GM21515 (cell line): ENCODE results near the gene LOC101059915.
"Not testable (repeated sequence)": the region's sequence is repeated elsewhere in the genome, so short reads cannot be mapped to it uniquely, and the experiment has no call there.

Experiments
- ATAC-seq: cut with Tn5 transposase; IDR thresholded peaks from one replicate; pipeline ENCODE4 v1.9.1; 2021; ENCODE audit not compliant: unreplicated experiment

LOC101059915 gene

DNA sequence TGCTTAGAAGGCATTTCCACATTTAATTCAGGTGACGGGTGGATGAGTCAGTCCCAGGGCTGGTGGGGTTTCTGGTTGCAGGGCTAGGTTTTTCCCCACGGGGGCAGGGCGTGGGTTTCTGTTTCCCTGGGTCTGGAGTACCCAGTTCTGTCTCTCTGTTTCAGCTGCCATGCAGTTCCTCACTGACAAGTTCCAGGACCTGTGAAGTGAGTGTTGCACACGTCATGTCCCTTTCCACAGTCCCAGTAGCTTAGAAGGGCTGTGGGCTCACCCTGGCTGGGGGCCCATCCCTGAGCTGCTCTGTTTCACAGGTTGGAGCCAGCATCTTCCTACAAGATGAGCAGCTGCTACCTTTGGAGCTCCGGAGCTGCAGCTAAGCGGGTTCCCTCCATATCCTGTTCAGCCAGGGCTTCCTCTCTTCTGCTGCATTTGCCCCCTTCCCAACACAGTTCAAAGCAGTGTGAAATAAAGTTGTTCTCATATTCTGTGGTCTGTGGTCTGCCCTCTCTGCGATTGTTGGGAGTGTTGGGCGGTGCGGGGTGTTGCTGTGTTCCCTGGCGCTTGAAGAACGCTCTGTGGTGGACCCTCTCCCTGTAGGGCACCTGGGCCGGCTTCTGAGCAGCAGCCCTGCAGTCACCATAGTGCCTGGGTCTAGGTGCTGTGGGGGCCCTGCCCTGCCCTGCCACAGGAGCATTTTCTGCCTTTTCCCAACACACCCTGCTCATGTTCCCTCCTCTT, 3.9 kb downstream of the LOC101059915 start:
- no peak for ATAC-seq

GRCh38 chrX:71671938-71672337, 4.6 kb downstream of the LOC101059915 start:
- ATAC-seq = no peak

DNA sequence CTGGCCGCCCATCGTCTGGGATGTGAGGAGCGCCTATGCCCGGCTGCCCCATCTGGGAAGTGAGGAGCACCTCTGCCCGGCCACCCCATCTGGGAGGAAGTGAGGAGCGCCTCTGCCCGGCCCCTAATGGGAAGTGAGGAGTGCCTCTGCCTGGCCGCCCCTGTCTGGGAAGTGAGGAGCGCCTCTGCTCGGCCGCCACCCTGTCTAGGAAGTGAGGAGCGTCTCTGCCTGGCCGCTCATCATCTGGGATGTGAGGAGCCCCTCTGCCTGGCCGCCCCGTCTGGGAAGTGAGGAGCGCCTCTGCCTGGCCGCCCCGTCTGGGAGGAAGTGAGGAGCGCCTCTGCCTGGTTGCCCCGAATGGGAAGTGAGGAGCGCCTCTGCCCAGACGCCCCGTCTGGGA, 8.3 kb downstream of the LOC101059915 start:
- not testable (repeated sequence) for ATAC-seq

DNA sequence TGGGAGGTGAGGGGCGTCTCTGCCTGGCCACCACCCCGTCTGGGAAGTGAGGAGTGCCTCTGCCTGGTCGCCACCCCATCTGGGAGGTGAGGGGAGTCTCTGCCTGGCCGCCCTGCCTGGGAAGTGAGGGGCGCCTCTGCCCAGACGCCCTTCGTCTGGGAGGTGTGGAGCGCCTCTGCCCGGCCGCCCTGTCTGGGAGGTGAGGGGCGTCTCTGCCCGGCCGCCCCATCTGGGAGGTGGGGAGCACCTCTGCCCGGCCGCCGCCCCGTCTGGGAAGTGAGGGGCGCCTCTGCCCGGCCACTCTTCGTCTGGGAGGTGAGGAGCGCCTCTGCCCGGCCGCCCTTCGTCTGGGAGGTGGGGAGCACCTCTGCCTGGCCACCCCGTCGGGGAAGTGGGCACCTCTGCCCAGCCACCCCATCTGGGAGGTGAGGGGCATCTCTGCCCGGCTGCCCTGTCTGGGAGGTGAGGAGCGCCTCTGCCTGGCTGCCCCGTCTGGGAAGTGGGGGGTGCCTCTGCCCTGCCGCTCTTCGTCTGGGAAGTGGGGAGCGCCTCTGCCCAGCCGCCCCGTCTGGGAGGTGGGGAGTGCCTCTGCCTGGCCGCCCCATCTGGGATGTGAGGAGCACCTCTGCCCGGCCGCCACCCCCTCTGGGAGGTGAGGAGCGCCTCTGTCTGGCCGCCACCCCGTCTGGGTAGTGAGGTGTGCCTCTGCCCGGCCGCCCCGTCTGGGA, 8.9 kb downstream of the LOC101059915 start:
- not testable (repeated sequence) for ATAC-seq

- not testable (repeated sequence) for ATAC-seq
These were observed 9.8 kb downstream of the LOC101059915 start for GRCh38 chrX:71677195-71677594.

DNA sequence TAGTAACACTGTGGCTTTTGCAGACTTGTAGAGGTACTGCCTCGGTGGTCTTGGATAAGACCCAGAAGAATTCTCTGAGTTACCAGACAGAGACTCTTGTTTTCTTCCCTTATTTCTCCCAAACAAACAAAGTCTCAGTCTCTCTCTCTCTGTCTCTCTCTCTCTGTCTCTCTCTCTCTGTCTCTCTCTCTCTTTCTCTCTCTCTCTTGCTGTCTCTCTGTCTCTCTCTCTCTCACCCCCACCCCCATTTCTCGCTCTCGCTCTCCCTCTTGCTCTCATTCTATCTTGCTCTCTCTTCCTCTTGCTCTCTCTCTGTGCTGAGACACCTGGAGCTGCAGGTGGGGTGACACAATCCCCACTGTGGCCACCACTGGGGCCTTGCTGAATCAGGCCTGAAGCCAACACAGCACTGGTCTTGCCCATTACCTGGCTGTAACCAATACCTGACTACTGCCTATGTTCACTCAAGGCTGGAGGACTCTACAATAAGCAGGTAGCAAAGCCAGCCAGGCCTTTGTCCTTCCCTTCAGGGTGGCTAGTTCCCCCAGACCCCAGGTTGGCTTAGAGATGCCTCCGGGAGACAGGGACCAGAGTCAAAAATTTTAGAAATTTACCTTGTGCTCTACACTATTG, 12.3 kb downstream of the LOC101059915 start:
- ATAC-seq = no peak

DNA sequence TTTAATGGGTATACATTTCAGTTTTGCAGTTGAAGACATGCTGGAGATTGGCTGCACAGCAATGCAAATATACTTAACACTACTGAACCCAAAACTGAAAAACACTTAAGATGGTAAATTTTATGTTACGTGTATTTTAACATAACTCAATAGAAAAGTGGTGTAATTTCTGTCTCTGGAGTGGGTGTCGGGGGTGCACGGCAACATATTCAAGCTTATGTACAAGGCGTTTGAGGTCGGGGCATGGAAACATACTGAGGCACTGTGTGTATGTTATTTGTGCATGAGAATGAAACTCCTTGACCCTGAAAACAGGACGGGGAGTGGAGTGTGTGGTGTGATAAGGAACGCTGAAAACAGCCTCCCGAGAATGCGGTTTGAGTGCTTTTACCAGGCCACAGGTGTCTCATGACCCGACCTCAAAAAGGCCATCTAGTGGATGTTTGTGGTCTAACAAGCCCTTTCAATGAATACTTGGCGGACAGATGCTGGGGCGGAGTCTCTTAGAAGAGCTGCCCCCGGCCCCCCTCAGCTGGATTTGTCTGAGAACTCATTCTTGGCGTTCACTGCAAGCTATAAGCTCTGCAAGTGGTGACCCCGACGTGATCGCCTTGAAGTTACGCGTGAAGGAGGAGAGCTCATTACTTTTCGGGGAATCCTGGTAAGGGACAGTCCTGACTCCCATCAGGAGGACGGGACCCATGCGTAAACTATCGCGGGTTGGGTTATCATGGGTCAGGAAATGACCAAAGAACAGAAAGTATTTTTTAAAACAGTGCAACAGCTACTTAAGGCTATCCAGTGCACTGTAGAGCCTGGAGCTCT, 29.5 kb downstream of the LOC101059915 start:
- ATAC-seq = not testable (repeated sequence)

DNA sequence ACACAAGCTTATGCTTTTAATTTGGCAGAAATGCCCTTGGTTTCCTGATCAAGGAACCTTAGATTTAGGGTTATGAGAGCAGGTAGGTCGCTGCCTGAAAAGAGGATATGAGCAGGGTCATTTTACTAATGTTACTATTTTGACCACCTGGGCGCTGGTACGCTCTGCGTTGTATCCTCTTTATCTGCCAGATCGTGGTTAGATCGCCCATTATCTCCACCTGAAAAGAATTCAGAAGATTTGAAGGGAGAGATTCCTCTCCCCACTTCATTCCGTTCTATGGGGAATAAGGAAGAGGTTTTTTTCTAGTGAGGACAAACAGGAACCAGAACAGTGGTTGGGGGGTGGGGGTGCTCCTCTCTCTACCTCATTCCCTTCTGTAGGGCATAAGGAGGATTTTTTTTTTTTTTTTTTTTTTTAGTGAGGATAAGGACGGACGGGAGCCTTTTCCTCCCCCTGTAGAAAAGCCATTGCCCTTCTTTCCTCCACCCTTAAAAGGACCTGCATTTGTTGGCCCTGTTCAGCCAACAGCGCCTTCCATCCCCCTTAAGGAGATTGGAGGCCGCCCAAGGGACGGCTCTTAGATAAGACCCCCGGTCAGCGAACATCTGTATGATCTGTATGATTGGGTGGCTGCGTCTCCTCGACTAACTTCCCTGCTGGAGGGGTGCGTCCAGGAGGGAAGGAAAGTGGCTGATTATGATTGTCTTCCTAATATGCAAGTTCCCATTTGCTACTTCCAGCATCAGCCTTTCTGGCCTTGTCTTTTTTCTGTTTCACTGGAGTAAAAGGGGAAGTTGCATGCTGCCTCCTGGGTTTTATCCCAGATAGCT, 30.3 kb downstream of the LOC101059915 start:
- ATAC-seq = not testable (repeated sequence)

DNA sequence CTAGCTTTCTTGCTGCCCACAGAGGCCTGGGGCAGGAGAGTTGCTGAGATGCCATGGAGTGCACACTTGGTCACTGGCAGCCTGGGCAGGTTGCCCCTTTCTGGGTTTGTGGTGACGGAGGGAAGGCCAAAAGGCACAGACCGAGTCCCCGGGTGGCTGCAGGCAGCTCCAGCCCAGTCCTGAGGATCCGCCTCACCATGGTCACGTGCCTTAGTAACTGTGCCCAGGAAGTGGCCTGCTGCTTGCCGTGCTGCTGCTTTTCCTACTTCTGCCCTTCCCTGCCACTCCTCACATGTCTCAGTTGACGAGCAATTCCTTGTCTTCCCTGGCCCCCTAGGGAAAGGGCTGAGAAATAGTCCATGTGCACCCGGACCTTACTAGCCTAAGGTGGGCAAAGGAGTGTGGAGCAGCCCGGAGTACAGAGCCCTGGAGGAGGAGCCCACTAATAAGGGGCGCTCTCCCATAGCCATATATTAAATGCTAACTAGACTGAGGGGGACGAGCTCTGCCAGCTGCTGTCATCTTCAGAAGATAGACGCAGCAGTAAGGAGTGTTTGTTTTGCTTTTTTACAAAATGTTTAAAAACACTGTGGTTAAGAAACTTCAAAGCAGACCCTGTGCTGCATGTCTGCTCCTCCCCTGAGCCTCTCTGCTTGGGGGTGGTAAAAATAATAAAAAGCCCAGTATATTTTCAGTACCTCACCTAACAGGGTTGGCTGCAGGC, 31.1 kb downstream of the LOC101059915 start:
- not testable (repeated sequence) for ATAC-seq

DNA sequence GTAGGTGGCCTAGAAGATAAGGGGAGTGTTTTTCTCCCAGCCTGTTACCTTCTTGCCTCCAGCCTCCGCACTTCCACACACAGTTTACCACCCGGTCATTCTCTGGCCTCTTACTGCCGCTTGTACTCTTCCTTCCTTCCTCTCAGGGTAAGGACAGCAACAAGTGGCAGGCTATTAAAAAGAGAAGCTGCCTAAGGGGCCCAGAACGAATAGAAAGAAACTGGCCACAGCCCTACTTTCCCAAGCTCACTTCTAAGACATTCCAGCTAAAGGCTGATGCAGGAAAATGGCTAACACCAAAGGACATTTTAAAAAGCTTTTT, 31.6 kb downstream of the LOC101059915 start:
- not testable (repeated sequence) for ATAC-seq

GRCh38 chrX:71702853-71703252, 35.5 kb downstream of the LOC101059915 start:
- not testable (repeated sequence) for ATAC-seq

GRCh38 chrX:71714064-71714463, 46.7 kb downstream of the LOC101059915 start:
- not testable (repeated sequence) for ATAC-seq

- ATAC-seq = not testable (repeated sequence)
These were observed 48.2 kb downstream of the LOC101059915 start for GRCh38 chrX:71715551-71715950.

DNA sequence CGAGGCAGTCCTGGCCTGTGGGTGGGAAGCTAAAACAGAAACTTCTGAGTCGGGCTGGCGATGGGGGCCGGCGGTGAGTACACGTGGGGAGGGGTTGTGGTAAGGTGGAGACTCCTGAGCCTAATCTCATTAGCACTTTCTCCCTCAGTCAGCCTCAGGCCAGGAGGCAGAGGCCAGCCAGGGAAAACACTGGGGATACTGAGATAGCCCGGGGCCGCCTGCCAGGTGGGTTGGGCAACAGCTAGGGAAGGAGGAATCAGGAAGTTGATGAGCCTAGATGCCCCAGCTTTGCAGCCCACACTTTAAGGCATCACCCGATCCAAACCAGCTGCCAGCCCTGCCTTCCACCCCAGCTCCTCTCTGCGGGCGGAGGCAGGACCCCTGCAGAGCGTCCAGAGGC, 49.0 kb downstream of the LOC101059915 start:
- ATAC-seq = not testable (repeated sequence)

- not testable (repeated sequence) for ATAC-seq
These were observed 50.8 kb downstream of the LOC101059915 start, which contains the start of gene CXorf49 for GRCh38 chrX:71718185-71718584. CXorf49 (minus strand) TSS chrX:71718285; CDS start chrX:71718151, 134 bp downstream.

DNA sequence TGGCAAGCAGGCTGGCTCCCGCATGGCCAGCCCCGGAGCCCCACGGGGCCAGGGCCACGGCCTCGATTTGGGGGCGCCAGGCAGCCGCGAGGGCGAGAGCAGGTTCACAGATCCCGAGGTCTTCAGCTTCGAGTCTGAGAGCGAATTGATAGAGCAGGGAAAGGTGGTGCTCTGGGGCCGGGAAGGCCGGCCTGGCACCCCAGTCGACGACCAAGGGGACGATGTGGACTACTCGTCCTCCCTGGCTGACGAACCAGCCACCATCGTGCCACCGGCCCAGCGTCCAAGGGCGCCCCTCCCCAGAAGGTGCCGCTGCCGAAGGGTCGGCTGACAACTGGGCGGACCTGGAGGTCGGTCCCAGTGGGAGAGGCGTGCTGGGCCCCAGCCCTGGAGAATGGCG, 51.8 kb downstream of the LOC101059915 start:
- not testable (repeated sequence) for ATAC-seq

- not testable (repeated sequence) for ATAC-seq
These were observed 53.0 kb downstream of the LOC101059915 start for GRCh38 chrX:71720289-71720886.
